ENCODE data around the gene TLK2.
"Not testable (repeated sequence)": the region's sequence is repeated elsewhere in the genome, so short reads cannot be mapped to it uniquely, and the experiment has no call there.

TLK2 gene

DNA sequence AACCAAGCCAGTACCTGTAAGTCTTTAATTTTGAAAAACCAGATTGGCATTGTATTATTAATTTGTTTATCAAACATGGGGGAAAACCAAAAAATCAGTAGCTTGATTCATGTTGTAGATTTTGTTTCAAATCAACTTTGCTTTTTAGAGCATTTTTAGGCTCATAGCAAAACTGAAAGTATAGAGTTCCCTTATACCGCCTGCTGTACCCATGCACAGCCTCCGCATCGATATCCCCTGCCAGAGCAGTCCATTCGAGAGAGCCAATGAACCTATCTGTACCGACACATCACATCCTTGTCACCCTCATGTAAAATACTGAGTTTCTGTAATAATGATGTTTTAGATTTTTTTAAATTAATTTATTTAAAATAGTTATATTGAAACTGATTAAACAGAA, 132.7 kb downstream of the TLK2 start:
- DNase-seq, result no peak

DNA sequence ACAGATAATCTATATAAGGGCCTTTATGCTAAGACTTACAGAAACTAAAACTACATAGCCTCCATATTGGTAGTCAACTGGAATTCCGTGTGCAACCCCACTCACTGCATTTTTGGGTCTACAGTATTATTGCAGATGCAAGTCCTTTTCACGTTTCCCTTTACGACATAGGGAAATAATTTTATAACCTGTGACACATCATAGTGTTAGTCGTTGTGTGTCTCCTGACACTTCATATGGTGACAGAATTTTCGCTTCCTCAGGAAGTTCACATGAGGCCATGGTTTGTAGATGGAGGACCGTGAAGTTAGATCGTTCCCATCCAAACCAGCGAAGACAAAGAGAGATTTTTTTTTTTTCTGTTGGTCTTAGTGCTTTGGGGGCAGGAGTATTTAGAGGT, 133.1 kb downstream of the TLK2 start:
- no peak for DNase-seq

- not testable (repeated sequence) for DNase-seq
These were observed 133.7 kb downstream of the TLK2 start for GRCh38 chr17:62612289-62612688.

DNA sequence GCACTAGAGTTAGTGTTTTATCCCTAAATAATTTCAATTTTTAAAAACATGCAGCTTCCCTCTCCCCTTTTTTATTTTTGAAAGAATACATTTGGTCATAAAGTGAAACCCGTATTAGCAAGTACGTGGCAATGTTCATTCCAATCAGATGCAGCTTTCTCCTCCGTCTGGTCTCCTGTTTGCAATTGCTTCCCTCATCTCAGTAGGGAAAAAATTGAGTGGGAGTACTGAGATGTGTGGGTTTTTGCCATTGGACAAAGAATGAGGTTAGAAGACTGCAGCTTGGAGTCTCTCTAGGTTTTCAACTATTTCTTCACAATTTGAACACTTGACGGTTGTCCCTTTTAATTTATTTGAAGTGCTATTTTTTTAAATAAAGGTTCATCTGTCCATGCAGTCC, 134.5 kb downstream of the TLK2 start:
- not testable (repeated sequence) for DNase-seq

- DNase-seq, result no peak
These were observed 135.5 kb downstream of the TLK2 start for GRCh38 chr17:62614142-62614541.

DNA sequence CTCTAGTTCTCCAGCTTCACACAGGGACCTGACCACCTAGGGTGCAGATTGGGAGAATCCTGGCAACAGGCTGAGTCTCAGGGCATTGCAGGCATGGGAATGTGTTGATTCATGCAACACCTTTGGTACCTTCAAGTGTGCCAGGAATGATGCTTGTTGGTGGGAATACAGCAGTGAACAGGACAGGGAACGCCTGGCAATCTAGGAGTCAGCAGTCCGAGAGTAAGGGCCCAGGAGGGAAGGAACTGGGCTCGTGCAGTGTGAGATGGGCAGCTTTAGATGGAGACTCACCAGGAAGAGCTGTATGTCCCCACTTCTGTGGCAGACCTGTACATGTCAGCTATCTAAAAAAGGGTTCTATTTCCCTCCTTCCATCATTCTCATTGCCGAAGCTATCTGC, 136.9 kb downstream of the TLK2 start:
- no peak for DNase-seq

- DNase-seq, result no peak
These were observed 138.6 kb downstream of the TLK2 start for GRCh38 chr17:62616993-62617893.

DNA sequence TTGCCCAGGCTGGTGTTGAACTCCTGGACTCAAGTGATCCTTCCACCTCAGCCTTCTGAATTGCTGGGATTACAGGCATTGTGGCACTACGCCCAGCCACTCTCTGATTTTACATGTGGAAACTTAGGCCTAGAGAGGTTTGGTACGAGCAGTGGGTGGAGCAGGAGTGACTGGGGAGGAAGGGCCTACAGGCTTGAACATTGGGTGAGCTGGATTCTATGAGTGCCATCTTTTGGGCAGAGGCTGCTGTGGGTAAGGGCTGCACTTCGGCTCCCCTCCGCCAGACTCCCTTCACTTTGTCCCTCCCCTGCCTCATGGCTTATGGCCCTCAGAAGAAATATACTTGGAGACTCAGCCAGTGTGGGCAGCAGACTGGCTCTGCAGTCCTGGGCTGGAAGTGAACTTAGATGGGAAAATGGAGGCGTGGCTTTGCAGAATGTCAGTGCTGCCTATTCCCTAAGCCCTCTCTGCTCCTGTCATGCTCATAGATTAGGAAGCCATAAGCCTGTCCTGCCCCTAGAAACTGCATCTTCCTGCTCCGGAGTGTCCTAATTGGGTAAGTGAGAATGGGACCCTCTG, 139.4 kb downstream of the TLK2 start:
- no peak for DNase-seq

DNA sequence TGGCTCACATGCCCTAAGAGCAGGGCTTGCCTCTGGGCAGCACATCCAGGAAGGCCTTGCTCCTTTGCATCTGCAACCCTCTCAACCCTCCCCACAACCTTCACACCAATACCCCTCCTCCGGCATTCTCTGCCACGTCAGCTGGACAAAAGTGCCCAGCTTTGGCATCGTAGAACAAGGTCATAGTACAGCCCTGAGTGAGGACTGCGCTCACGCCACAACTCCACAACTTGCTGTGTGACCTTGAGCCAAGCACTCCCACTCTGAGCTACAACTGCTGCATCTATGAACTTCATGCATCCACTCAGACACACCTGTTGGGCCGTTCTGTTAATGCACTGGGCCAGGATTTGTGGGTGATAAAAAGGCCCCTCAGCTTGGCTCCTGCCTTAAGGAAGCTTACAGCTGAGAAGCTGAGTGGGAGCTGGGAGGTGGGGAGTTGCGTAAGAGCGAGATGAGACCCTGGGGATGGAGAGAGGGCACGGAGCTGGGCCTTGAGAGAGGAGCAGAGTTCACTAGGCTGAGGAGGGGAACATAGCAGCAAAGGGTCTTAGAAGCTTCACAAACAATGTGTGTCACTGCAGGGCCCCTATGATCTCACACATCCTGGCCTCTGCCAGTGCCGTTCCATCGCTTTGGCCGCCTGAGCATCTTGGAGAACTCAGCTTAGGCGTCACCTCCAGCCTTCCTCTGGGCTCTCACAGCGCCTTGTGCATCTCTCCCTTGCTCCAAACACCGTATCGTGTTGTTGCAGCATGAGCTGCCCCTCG, 140.2 kb downstream of the TLK2 start:
- DNase-seq, result no peak

- no peak for DNase-seq
These were observed 141.0 kb downstream of the TLK2 start for GRCh38 chr17:62619417-62620155.

GRCh38 chr17:62621223-62621622, 142.6 kb downstream of the TLK2 start:
- DNase-seq, result no peak

DNA sequence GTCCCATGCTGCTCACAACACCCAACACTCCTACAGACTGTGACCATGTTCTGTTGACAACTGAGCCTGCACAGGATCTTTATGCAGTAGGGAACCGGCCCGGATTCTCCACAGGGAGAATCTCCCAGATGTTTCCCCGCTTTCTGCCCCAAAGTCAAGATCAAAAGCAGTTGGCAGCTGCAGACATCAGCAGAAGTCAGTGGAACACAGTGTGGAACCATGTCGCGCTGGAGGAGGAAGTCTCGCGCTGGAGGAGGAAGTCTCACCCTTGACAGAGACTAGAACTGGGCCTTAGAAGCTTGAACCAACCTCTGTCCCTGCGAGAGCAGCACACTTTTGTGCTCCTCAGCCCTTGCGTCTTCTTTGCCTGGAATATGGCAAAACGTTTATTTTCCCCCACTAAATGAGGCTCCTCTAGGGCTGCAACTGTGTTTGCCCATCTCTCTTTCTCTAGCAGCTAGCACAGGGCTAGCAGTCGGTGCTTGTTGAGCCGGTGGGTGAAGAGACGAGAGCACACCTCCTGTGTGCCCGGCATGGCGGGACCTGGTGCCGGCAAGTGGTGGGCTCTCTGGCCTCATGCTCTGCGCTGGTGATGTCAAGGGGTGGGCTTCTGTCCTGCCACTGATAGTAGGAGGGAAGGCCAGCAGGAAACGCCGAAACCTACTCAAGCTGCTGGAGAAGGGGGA, 146.7 kb downstream of the TLK2 start:
- no peak for DNase-seq

- no peak for DNase-seq
These were observed 147.2 kb downstream of the TLK2 start for GRCh38 chr17:62625870-62626200.

GRCh38 chr17:62626719-62627218, 148.1 kb downstream of the TLK2 start:
- DNase-seq, result no peak

GRCh38 chr17:62627219-62627903, 148.7 kb downstream of the TLK2 start, which contains the start of gene MRC2:
MRC2 (plus strand) TSS chr17:62627670; CDS start chr17:62627803, 133 bp downstream.
- DNase-seq, result no peak

GRCh38 chr17:62627904-62628633, 149.4 kb downstream of the TLK2 start:
- no peak for DNase-seq

DNA sequence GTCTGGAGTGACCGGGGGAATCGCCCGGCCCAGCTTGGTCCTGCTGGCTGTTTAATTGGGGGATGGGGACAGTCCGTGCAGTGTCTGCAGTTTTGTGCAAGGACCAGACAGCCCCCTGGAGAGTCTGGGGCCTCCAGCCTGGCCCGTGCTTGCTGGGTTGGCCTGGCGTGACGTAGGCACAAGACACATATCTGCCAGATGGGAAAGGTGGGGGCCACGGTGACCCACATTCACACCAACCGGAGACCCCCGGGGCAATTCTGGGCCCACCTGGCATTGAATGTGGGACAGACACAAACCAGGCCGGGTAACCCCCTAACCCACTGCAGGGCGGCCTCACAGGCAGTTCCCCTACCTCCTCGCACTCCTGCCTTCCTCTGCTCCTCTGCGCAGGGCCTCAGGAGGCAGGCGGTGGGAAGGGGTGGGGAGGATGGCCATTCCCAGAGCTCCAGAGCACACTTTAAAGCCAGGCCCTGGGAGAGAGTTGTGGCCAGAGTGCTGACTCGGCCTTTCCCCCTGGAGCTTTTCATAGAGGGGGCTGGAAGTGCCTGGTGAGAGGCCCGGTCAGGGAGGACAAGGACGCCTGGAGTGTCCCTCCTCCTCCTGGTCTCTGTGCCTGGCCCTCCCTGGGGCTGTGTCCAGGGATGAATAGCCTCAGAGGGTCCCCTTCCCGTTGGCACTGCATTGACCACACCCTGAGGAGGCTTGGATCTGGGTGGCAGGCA, 150.4 kb downstream of the TLK2 start:
- DNase-seq, result no peak

- no peak for DNase-seq
These were observed 151.1 kb downstream of the TLK2 start for GRCh38 chr17:62629556-62630364.

DNA sequence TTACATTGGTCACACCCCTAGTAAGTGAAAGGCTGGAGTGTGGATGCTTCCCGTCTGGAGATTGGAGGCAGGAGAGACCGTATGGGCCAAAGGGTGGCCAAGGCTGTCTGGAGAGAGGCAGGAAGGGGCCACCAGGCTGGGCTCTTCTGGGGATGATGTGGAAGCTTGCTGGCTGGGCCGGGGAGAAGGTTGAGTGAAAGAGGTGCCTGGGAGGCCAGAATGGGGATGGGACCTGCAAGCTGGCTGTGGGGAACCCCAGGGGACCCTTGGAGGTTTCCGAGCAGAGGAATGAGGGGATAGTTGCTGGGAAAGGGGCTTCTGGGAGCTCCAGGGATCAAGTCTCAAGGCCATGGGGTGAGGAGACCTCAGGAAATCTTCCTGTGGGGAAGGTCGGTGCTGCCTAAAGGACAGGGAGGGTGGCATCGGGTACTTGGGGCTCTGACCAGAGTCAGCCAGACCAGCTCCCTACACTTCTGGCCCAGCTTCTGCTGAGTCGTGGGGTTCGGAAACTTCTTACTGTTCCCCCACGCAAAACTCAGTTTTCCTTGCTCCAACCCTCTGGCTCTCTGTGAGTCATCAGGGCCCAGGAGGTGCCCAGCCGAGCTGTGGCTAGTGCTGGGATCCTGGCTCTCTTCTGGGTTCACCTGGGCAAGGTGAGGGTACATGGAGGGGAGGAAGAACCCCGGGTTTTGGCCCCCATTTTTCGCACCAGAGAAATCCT, 151.9 kb downstream of the TLK2 start:
- DNase-seq, result no peak
